ENCODE results near the gene ZBTB7C.

ZBTB7C gene

DNA sequence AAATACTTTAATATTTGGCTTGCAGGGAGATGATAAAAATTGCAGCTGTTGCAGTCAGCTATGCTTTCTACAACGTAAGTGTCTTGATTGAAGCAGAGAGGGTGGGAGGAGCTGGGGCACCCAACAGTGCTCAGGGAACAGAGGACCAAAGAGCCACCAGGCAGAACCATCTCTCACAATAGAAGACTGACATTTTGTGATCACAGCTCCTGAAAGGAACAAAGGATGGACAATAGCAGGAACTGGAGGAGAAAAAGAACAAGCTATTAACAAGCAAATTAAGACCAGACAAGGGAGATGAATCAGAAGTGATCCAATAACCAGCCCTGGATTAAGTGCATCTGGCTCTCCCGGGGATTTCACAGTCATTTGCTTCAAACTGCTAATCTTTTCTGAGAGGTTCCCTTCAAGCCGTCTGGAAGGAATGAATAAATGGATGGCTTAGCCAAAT, 413.1 kb downstream of the ZBTB7C start:
- no peak for DNase-seq (ENCODE audit: low read depth)

- no peak for DNase-seq (ENCODE audit: low read depth)
These were observed 413.5 kb downstream of the ZBTB7C start for GRCh38 chr18:47995654-47996053.

GRCh38 chr18:47993409-47993808, 415.8 kb downstream of the ZBTB7C start:
- DNase-seq (ENCODE audit: low read depth): no peak

GRCh38 chr18:47992976-47993375, 416.2 kb downstream of the ZBTB7C start:
- no peak for DNase-seq (ENCODE audit: low read depth)

- DNase-seq (ENCODE audit: low read depth): no peak
These were observed 416.9 kb downstream of the ZBTB7C start for GRCh38 chr18:47992266-47992665.

DNA sequence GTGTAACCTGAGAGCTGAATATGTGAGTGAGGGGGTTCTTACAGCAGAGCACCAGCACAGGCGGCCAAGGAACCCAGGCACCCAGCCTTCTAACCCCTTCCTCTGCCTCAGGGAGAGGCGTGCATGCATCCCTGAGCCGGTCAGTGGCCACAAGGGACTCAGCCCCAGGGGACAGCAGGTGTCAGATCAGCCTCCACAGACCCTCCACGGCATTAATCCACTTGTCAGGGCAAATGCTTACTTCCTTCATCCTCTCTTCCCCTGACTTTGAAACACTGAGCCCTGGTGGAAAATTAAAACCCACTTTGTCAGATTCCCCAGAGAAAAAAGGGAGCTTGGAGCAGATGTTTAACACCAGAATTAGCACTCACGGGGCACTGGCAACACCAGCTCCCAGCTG, 418.2 kb downstream of the ZBTB7C start:
- DNase-seq (ENCODE audit: low read depth): no peak

DNA sequence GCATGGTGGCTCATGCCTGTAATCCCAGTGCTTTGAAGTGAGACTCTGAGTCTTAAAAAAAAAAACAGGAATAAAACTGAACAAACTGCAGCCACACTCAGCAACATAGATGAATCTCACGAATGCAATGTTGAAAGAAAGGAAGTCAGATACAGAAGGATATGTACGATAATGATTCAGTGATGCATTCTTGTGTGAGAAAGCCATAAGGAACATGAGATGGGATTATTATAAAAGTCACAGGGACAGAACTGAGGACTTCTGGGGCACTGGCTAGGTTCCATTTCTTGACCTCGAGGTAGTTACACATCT, 421.8 kb downstream of the ZBTB7C start:
- no peak for DNase-seq (ENCODE audit: low read depth)

DNA sequence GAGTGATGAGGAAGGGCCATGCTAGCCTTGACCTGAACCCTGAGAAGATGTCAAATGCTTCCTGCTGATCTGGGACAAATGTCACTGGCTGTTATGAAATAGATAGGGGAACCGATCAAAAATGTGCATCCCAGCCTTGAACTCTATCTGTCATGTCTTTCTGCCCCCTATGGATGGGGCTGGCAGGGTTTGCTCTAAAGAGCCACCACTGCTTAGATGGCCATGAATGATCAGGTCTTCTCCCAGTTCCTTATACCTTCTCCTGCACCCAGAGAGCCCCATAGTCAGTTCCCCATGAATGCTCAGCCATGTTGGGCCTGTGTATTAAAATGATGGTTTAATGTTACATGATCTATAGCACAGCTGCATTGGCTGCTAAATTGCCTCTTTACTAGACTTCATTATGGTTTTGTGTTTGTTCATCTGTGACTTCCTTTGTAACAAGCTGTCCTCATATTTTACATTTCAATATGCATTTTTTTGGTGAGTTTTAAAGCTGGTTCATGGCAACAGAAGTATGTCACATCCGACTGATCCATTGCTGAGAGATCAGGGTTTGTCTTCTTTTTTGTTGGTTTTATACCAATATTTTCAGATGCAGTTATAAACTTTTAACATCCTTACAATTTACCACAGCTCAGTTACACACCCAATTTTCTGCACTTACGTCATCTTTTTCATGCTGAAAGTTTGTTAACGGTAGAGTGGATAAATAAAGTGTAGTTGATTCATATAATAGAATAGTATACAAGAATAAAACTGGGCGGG, 422.4 kb downstream of the ZBTB7C start:
- DNase-seq (ENCODE audit: low read depth): no peak

DNA sequence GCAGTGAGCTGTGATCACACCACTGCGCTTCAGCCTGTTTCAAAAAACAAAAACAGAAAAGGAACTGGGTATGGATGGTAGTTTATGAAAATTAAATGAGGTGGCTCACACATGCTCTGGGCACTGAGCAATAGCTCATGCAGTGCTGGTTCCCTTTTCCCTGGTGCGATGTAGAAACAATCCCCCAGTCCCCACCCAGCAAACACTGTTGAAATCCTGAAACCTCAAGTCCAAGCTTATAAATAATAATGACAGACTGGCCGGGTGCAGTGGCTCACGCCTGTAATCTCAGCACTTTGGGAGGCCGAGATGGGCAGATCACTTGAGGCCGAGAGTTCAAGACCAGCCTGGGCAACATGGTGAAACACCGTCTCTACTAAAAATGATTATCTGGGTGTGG, 423.3 kb downstream of the ZBTB7C start:
- no peak for DNase-seq (ENCODE audit: low read depth)

DNA sequence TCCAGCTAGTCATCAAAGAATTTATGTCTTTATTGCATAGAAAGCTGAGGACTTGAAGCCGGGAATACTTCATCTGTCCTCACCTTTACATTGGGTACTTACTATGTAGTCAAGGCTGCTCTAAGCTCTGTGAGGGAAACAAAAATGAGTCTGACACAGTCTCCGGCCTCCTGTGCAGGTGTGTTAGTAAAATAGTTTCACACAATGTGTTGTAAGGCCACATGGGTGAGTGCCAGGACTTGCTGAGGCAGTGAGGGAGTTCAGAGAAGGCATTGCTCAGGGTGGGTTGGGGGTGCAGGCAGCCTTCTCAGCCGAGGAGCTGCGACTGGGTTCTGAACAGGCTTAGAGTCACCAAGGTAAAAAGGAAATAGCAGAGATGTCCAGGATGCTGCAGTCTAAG, 424.2 kb downstream of the ZBTB7C start:
- DNase-seq (ENCODE audit: low read depth): no peak

DNA sequence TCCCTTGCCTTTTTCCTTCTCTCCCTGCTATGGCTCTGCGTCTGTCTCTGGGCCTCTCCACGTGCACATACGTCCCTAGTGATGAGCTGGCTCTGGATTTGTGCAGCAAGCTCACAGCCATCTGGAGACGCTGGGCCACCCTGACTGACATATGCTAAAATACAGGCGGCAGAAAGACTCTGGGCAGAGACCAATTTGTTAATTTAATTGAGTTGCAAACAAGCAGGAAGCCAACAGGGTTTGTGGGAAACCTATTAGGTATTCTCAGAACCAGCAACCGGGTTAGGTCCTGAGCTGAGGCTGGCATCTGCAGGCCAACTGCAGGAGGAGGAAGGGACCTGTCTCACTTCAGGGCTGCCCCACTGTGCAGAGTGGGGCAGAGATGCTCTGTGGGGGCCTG, 425.2 kb downstream of the ZBTB7C start:
- no peak for DNase-seq (ENCODE audit: low read depth)

DNA sequence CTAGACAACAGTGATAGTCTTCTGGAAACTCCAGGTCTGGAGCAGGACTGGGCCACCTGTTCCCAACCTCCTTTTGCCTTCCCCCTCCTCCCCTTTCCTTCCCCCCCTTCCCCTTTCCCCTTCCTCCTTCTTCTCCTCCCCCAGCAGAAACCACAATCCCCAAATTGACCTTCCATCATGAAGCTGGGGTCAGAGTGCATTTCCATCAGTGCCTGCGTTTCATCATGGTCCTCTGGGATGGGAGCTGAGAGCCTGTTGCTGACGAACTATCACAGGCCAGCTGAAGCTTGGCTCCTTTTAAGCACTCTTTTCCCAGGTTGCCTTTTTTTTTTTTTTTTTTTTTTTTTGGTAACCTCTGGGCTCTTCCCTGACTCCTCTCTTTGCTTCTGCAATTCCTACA, 426.1 kb downstream of the ZBTB7C start:
- DNase-seq (ENCODE audit: low read depth): no peak

DNA sequence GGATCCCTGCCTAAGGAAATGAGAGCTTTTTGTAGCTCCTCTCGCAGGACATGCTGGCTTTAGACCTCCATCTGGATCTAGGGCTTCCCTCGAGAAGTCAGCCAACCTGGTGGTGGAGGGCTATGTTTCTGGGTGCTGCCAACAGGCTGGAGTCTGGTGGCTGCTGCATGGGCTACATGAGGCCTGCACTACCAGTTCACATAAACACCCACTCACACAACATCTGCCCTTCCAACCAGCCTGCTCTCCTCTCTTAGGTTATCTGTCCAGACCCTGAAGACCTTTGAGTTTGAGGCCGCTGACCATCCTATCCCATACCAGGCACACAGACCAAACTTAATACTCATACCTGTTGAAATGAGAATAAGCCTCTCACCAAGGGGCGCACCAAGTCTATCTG, 427.4 kb downstream of the ZBTB7C start:
- no peak for DNase-seq (ENCODE audit: low read depth)

DNA sequence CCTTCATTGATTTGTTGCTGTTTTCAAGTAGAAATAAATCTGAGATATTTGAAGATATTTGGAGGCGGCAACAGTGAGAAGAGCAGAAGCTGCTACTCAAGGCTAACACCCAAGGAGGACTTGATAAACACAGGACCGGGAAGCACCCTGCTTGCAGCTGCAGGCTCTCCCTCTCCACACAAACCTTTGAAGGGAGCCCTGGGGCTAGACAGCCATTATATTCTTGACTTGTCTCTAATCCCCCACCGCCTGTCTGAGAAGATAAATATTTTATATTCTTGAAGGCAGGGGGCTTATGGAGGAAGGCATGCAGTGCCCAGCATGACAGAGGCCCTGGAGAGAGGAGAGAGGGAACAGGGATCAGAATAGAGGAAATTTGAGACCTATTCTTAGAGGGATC, 427.9 kb downstream of the ZBTB7C start:
- no peak for DNase-seq (ENCODE audit: low read depth)

DNA sequence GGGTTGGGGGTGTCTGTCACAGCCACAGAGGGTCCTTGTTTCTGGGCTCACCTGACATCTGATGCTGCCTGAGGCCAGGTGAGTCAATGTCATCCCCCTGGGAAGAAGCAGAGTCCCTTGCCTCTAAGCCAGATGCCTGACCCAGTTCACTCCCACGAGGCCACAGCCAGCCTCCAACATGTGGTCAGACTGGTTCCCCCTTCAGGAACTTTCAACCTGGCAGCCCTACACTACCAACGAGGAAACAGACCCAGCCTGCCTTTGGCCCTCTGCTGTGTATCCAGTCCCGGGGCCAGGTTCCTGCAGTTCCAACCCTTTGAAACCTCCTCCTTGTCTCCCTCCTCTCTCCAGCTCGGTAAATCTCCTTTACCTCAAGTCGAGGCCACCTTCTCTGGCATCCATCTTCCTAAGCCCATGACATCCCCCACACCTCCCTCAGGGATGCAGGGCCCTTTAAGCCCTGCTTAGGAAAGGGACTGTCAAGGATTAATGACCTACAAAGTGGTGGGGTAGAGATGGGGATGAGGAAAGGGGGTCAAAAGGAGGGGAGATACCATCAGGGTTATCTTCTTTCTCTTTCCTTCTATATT, 429.5 kb downstream of the ZBTB7C start:
- DNase-seq (ENCODE audit: low read depth): no peak

GRCh38 chr18:47978603-47979002, 430.6 kb downstream of the ZBTB7C start:
- no peak for DNase-seq (ENCODE audit: low read depth)

DNA sequence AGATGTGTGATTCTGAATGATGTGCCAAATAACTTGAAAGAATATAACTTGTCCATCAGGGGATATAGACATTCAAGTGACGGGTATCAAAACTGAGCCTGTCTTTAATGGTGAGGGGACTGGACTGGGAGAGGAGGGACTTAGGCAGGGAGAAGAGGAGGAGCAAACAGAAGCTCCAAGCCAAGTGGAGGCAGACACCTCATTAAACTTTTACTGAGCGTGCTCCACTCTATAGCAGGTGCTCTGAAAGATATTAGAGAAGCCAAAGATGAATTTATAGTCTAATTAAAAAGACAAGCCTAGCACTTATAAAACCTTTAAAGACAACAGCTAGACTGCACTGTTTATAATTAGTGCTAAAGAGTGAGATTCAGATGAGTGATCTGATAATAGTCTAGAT, 431.0 kb downstream of the ZBTB7C start:
- DNase-seq (ENCODE audit: low read depth): no peak

Measured in activated T-helper 9 cell treated with anti-CD3 and anti-CD28 coated beads, Interleukin-2, amount 50 U/mL, for 16 hours (primary cell).